SK-N-SH (cell line): ENCODE results near the gene TMEM41A. TPM values are rescaled to one million over a fixed set of nuclear protein-coding genes. Genes with fewer than 3 reads are reported as not detected.

Source experiments
- CTCF ChIA-PET: fragments of 300-600, 350-600 bp; formaldehyde crosslinking; extraction: SDS; loops from one replicate; lab custom pipeline; 2021; lab: Yijun Ruan, JAX
- POLR2A ChIA-PET: fragments of 350-600 bp; sonication (Branson Sonifier 250); formaldehyde crosslinking; extraction: SDS; loops from one replicate; lab custom pipeline; 2020; ENCODE audit warnings: antibody characterized with exemption, inconsistent platforms; lab: Yijun Ruan, JAX
- DNase-seq: peaks from one replicate; pipeline ENCODE4 v3.0.0; 2012
- H2AFZ ChIP-seq: fragments of 200-600 bp; sonication (generic); 2 replicates; pipeline ENCODE4 v1.8.1; 2016; ENCODE audit warnings: antibody characterized with exemption, mild to moderate bottlenecking, low read depth
- H3F3A ChIP-seq: fragments of 200-600 bp; sonication (generic); replicated peaks from 2 replicates; pipeline ENCODE3; 2016; ENCODE audit warnings: antibody characterized with exemption, mild to moderate bottlenecking; ENCODE audit not compliant: insufficient read depth
- H3K27ac ChIP-seq, 2 experiments: fragments of 200-500 bp in 1 of 2; fragments of 200-600 bp in 1 of 2; sonication (Bioruptor generic) in 1 of 2; sonication (generic), shearing (Covaris generic) in 1 of 2; 2 replicates each; pipeline versions ENCODE4 v1.5.1 to v1.6.1; 2014 to 2016; ENCODE audit warnings: low read depth in 2 of 2, inconsistent platforms in 1 of 2, low read length in 1 of 2, mild to moderate bottlenecking in 1 of 2, mixed read lengths in 1 of 2
- H3K27me3 ChIP-seq: fragments of 200-600 bp; sonication (generic), shearing (Covaris generic); 2 replicates; pipeline ENCODE4 v1.6.1; 2016; ENCODE audit warnings: mixed run types; ENCODE audit not compliant: insufficient read depth
- H3K36me3 ChIP-seq, 2 experiments: fragments of 200-500 bp in 1 of 2; fragments of 200-600 bp in 1 of 2; sonication (Bioruptor generic) in 1 of 2; sonication (generic) in 1 of 2; replicated peaks in 1 of 2; 2 replicates each; pipeline versions ENCODE3 to v1.5.1; 2014 to 2016; ENCODE audit warnings: low read length in 1 of 2, mild to moderate bottlenecking in 1 of 2; ENCODE audit not compliant: insufficient read depth in 2 of 2, control insufficient read depth in 1 of 2
- H3K4me1 ChIP-seq, 2 experiments: fragments of 200-500 bp in 1 of 2; fragments of 200-600 bp in 1 of 2; sonication (Bioruptor generic) in 1 of 2; sonication (generic), shearing (Covaris generic) in 1 of 2; 2 replicates each; pipeline versions ENCODE4 v1.5.1 to v1.6.1; 2014 to 2016; ENCODE audit warnings: low read depth in 1 of 2, low read length in 1 of 2, mixed run types in 1 of 2; ENCODE audit not compliant: insufficient read depth in 2 of 2, control insufficient read depth in 1 of 2
- H3K4me2 ChIP-seq: fragments of 200-600 bp; sonication (generic), shearing (Covaris generic); 2 replicates; pipeline ENCODE4 v1.6.1; 2017; ENCODE audit warnings: mixed run types
- H3K4me3 ChIP-seq, 2 experiments: fragments of 200-500 bp in 1 of 2; fragments of 200-600 bp in 1 of 2; sonication (Bioruptor generic) in 1 of 2; sonication (generic), shearing (Covaris generic) in 1 of 2; 2 replicates each; pipeline versions ENCODE4 v1.5.1 to v1.8.1; 2014 to 2016; ENCODE audit warnings: low read depth in 2 of 2, inconsistent platforms in 1 of 2, low read length in 1 of 2, mild to moderate bottlenecking in 1 of 2, mixed read lengths in 1 of 2, moderate library complexity in 1 of 2
- H3K79me2 ChIP-seq: fragments of 200-600 bp; sonication (generic); 2 replicates; pipeline ENCODE4 v1.8.1; 2017; ENCODE audit warnings: mild to moderate bottlenecking; ENCODE audit not compliant: insufficient read depth
- H3K9ac ChIP-seq: fragments of 200-600 bp; sonication (generic); 2 replicates; pipeline ENCODE4 v1.6.1; 2017; ENCODE audit warnings: mixed run types
- H3K9me2 ChIP-seq: fragments of 200-600 bp; sonication (generic); 2 replicates; pipeline ENCODE4 v1.6.1; 2017; ENCODE audit warnings: mixed run types
- H3K9me3 ChIP-seq: fragments of 200-600 bp; sonication (generic); 2 replicates; pipeline ENCODE4 v1.6.1; 2017; ENCODE audit warnings: mixed run types, mild to moderate bottlenecking, moderate library complexity
- H4K20me1 ChIP-seq: fragments of 200-600 bp; sonication (generic); 2 replicates; pipeline ENCODE4 v1.6.1; 2017; ENCODE audit warnings: mild to moderate bottlenecking, mixed run types; ENCODE audit not compliant: insufficient read depth
- CTCF ChIP-seq: fragments of 200-600 bp; sonication (generic); IDR thresholded peaks from 2 replicates; pipeline ENCODE4 v1.6.1; 2017; ENCODE audit warnings: antibody characterized with exemption, mild to moderate bottlenecking, moderate library complexity
- ELF1 ChIP-seq: IDR thresholded peaks from 2 replicates; pipeline ENCODE4 v1.4.0; 2012
- EZH2phosphoT487 ChIP-seq: fragments of 200-600 bp; sonication (generic); IDR thresholded peaks from 2 replicates; pipeline ENCODE4 v1.6.1; 2017; ENCODE audit warnings: low read depth, mixed run types, mild to moderate bottlenecking, antibody characterized with exemption, moderate library complexity, borderline replicate concordance
- FOSL2 ChIP-seq: IDR thresholded peaks from 2 replicates; pipeline ENCODE4 v1.4.0; 2012; ENCODE audit warnings: low read depth, mild to moderate bottlenecking, moderate library complexity, borderline replicate concordance
- FOXJ3 ChIP-seq: sonication (generic); formaldehyde crosslinking; IDR thresholded peaks from 2 replicates; pipeline ENCODE4 v1.5.1; 2020; ENCODE audit warnings: mild to moderate bottlenecking, missing genetic modification reagents
- FOXM1 ChIP-seq: IDR thresholded peaks from 2 replicates; pipeline ENCODE4 v1.4.0; 2012; ENCODE audit warnings: low read depth, mild to moderate bottlenecking
- GABPA ChIP-seq: IDR thresholded peaks from 2 replicates; pipeline ENCODE4 v1.4.0; 2012; ENCODE audit warnings: low read depth, mild to moderate bottlenecking
- IRF3 ChIP-seq: fragments of 150-350 bp; IDR thresholded peaks from 2 replicates; pipeline ENCODE4 v1.6.1; 2016; ENCODE audit warnings: mild to moderate bottlenecking, low read depth, low read length
- JUND ChIP-seq: IDR thresholded peaks from 2 replicates; pipeline ENCODE4 v1.4.0; 2012
- MAX ChIP-seq: IDR thresholded peaks from 2 replicates; pipeline ENCODE4 v1.4.0; 2012; ENCODE audit warnings: low read depth
- NRF1 ChIP-seq: IDR thresholded peaks from 2 replicates; pipeline ENCODE4 v1.6.1; 2012; ENCODE audit warnings: low read depth, mild to moderate bottlenecking, low read length
- PBX3 ChIP-seq: IDR thresholded peaks from 2 replicates; pipeline ENCODE4; 2012
- RAD21 ChIP-seq: IDR thresholded peaks from 2 replicates; pipeline ENCODE4 v1.6.1; 2012; ENCODE audit warnings: mild to moderate bottlenecking, low read length
- RCOR1 ChIP-seq: fragments of 150-350 bp; IDR thresholded peaks from 2 replicates; pipeline ENCODE4 v1.6.1; 2017; ENCODE audit warnings: antibody characterized with exemption, low read length
- RFX5 ChIP-seq: IDR thresholded peaks from 2 replicates; pipeline ENCODE4 v1.6.1; 2012; ENCODE audit warnings: mild to moderate bottlenecking, improper control_type of control experiment, low read length
- TAF1 ChIP-seq: IDR thresholded peaks from 2 replicates; pipeline ENCODE4 v1.6.1; 2012; ENCODE audit warnings: low read depth, mild to moderate bottlenecking, low read length, moderate library complexity, borderline replicate concordance
- TEAD4 ChIP-seq: IDR thresholded peaks from 2 replicates; pipeline ENCODE4 v1.4.0; 2012; ENCODE audit warnings: mild to moderate bottlenecking, borderline replicate concordance; ENCODE audit not compliant: insufficient read depth
- USF1 ChIP-seq: IDR thresholded peaks from 2 replicates; pipeline ENCODE4 v1.4.0; 2012; ENCODE audit warnings: low read depth, borderline replicate concordance
- USF2 ChIP-seq: fragments of 150-350 bp; IDR thresholded peaks from 2 replicates; pipeline ENCODE4 v1.6.1; 2017; ENCODE audit warnings: antibody characterized with exemption, low read length, low read depth, borderline replicate concordance
- YY1 ChIP-seq: IDR thresholded peaks from 2 replicates; pipeline ENCODE4 v1.4.0; 2012; ENCODE audit warnings: low read depth, mild to moderate bottlenecking
- ZBTB33 ChIP-seq: IDR thresholded peaks from 2 replicates; pipeline ENCODE4 v1.4.0; 2012; ENCODE audit warnings: low read depth, borderline replicate concordance
- WGBS: methylation state at CpG from one replicate; pipeline ENCODE4 v1.1.6; 2017; ENCODE audit warnings: low lambda C conversion rate; 5-methylcytosine and 5-hydroxymethylcytosine counted together
- polyA plus RNA-seq, 3 experiments: library from polyadenylated mRNA; depleted of rRNA; stranded (reverse); fragments of >200 nt; gene quantifications; 2 replicates each; pipeline ENCODE4 v1.2.3, GENCODE V29; 2012

TMEM41A gene
- polyA plus RNA-seq, 1 of the 3 experiments (the other 2 are of a cell fraction), result 9.4 TPM

- no peaks in the 10 kb centered on the region for H3K4me1 ChIP-seq
- H3K9me2 ChIP-seq, result no peaks in the 10 kb centered on the region
- H3F3A ChIP-seq, result no peaks in the 10 kb centered on the region
- H3K9me3 ChIP-seq, result no peaks in the 10 kb centered on the region
- ChIA-PET CTCF (no interaction called here), POLR2A (no interaction called here)
- no peak overlapping the region for H3K4me3 ChIP-seq
- H4K20me1 ChIP-seq, result no peaks in the 10 kb centered on the region
- no peaks in the 10 kb centered on the region for H3K27me3 ChIP-seq
- no peak overlapping the region for H2AFZ ChIP-seq
- H3K36me3 ChIP-seq, result peaks cover 7 to 14% of the 10 kb centered on the region in 2 experiments
- TF ChIP-seq IRF3 (no peak), GABPA (no peak), ELF1 (no peak), NRF1 (no peak), FOXM1 (no peak), TEAD4 (no peak)
- no peak overlapping the region for H3K9ac ChIP-seq
- 95% methylated on average over 3 of the region's 3 CpGs for WGBS
- H3K4me2 ChIP-seq, result no peak overlapping the region
- H3K79me2 ChIP-seq, result no peaks in the 10 kb centered on the region
- no peak for DNase-seq
- H3K27ac ChIP-seq, result no peak overlapping the region
These were observed 14.5 kb downstream of the TMEM41A start for GRCh38 chr3:185484296-185484695.

- 90% methylated on average over 2 of the region's 2 CpGs for WGBS
- TF ChIP-seq RFX5, result no peak
- TF ChIP-seq TAF1, result no peak
- no peak for TF ChIP-seq EZH2phosphoT487
- TF ChIP-seq FOSL2, result no peak
- no peak for TF ChIP-seq USF2
- no peak for TF ChIP-seq PBX3
- TF ChIP-seq CTCF, result no peak
- no peak for TF ChIP-seq USF1
- TF ChIP-seq ZBTB33, result no peak
- no peak for TF ChIP-seq FOXJ3 (CRISPR knock-in tag)
- TF ChIP-seq YY1, result no peak
- no peak for TF ChIP-seq MAX
- TF ChIP-seq NRF1, result no peak
- no peak for TF ChIP-seq RCOR1
- TF ChIP-seq RAD21, result no peak
- TF ChIP-seq JUND, result no peak
- no peaks in the 10 kb centered on the region for H3K4me1 ChIP-seq
- no peak for DNase-seq
- no peak overlapping the region for H3K9ac ChIP-seq
- no peak overlapping the region for H3K4me2 ChIP-seq
- POLR2A ChIA-PET, result no interaction called here
- H3K27ac ChIP-seq, result no peak overlapping the region
- H3K4me3 ChIP-seq, result no peak overlapping the region
- H4K20me1 ChIP-seq, result no peaks in the 10 kb centered on the region
- CTCF ChIA-PET, result interaction anchor here (1.5 kb wide), 1 partner anchor 18 kb away, joined by 6 read pairs; no protein-coding TSS in a partner anchor
- no peaks in the 10 kb centered on the region for H3K9me2 ChIP-seq
- no peaks in the 10 kb centered on the region for H3K9me3 ChIP-seq
- peaks cover 7 to 10% of the 10 kb centered on the region in 2 experiments for H3K36me3 ChIP-seq
- H3K27me3 ChIP-seq, result no peaks in the 10 kb centered on the region
- no peak overlapping the region for H2AFZ ChIP-seq
- H3F3A ChIP-seq, result no peaks in the 10 kb centered on the region
- H3K79me2 ChIP-seq, result no peaks in the 10 kb centered on the region
These were observed 19.4 kb downstream of the TMEM41A start for GRCh38 chr3:185479373-185479945.
